SW480 (cell line): ENCODE data around the gene CPNE4.
A peak's percentile ranks its signal among the peaks of the same experiment; 100 is the strongest.
"Not testable (repeated sequence)": the region's sequence is repeated elsewhere in the genome, so short reads cannot be mapped to it uniquely, and the experiment has no call there.

Source experiments
- DNase-seq: peaks from one replicate; pipeline ENCODE4 v3.0.0-alpha.2; 2016; ENCODE audit warnings: low spot score

Gene CPNE4

GRCh38 chr3:132016061-132017041 lies 18.5 kb downstream of the CPNE4 start:
- peak; percentile 22 for DNase-seq

- DNase-seq: no peak
Observed at GRCh38 chr3:132014105-132014504, 20.7 kb downstream of the CPNE4 start.

- DNase-seq: no peak
Observed at GRCh38 chr3:132009241-132009640, 25.6 kb downstream of the CPNE4 start.

GRCh38 chr3:132008837-132009236 lies 26.0 kb downstream of the CPNE4 start:
- no peak for DNase-seq

- no peak for DNase-seq
Observed at GRCh38 chr3:132007617-132008016, 27.2 kb downstream of the CPNE4 start.

- peak; percentile 34 for DNase-seq
Observed at GRCh38 chr3:132006605-132007204, 28.1 kb downstream of the CPNE4 start.

GRCh38 chr3:132004571-132004970 lies 30.2 kb downstream of the CPNE4 start:
- no peak for DNase-seq

GRCh38 chr3:132003685-132004084 lies 31.1 kb downstream of the CPNE4 start:
- no peak for DNase-seq

GRCh38 chr3:132001999-132002398 lies 32.8 kb downstream of the CPNE4 start:
- no peak for DNase-seq

GRCh38 chr3:132001036-132001435 lies 33.8 kb downstream of the CPNE4 start:
- DNase-seq: no peak

GRCh38 chr3:131998027-131998426 lies 36.8 kb downstream of the CPNE4 start:
- DNase-seq: no peak

- no peak for DNase-seq
Observed at GRCh38 chr3:131995891-131996290, 38.9 kb downstream of the CPNE4 start.

GRCh38 chr3:131989318-131989717 lies 45.5 kb downstream of the CPNE4 start:
- no peak for DNase-seq

- DNase-seq: no peak
Observed at GRCh38 chr3:131988209-131988608, 46.6 kb downstream of the CPNE4 start.

- no peak for DNase-seq
Observed at GRCh38 chr3:131983689-131984088, 51.1 kb downstream of the CPNE4 start.

- no peak for DNase-seq
Observed at GRCh38 chr3:131981323-131981722, 53.5 kb downstream of the CPNE4 start.

GRCh38 chr3:131976448-131976847 lies 58.4 kb downstream of the CPNE4 start:
- no peak for DNase-seq

GRCh38 chr3:131975047-131975446 lies 59.8 kb downstream of the CPNE4 start:
- no peak for DNase-seq

GRCh38 chr3:131973731-131974130 lies 61.1 kb downstream of the CPNE4 start:
- no peak for DNase-seq

- no peak for DNase-seq
Observed at GRCh38 chr3:131972550-131972949, 62.3 kb downstream of the CPNE4 start.

GRCh38 chr3:131972091-131972490 lies 62.7 kb downstream of the CPNE4 start:
- DNase-seq: no peak

GRCh38 chr3:131963442-131963841 lies 71.4 kb downstream of the CPNE4 start:
- not testable (repeated sequence) for DNase-seq

GRCh38 chr3:131962982-131963381 lies 71.8 kb downstream of the CPNE4 start:
- no peak for DNase-seq
